GM12878 (cell line): ENCODE measurements around the gene APBB3. TPM values are rescaled to one million over a fixed set of nuclear protein-coding genes. Genes with fewer than 3 reads are reported as not detected.

ENCODE experiments used
- CBFB ChIP-seq: IDR thresholded peaks from 2 replicates; pipeline ENCODE4 v1.6.1; 2016; ENCODE audit warnings: antibody characterized with exemption, low read depth
- CHD1 ChIP-seq: IDR thresholded peaks from 2 replicates; pipeline ENCODE4 v1.6.1; 2012; ENCODE audit warnings: low read depth, low read length, improper control_type of control experiment
- CHD4 ChIP-seq: fragments of 200-600 bp; sonication (generic); IDR thresholded peaks from 2 replicates; pipeline ENCODE4 v1.6.1; 2016; ENCODE audit warnings: mild to moderate bottlenecking
- HDGF ChIP-seq: fragments of 450-650 bp; IDR thresholded peaks from 2 replicates; pipeline ENCODE4 v1.6.1; 2016; ENCODE audit warnings: antibody characterized with exemption
- IRF4 ChIP-seq: IDR thresholded peaks from 2 replicates; pipeline ENCODE4 v1.6.1; 2011; ENCODE audit warnings: low read depth, low read length
- LARP7 ChIP-seq: fragments of 450-650 bp; IDR thresholded peaks from 2 replicates; pipeline ENCODE4 v1.6.1; 2017; ENCODE audit warnings: mild to moderate bottlenecking
- MAX ChIP-seq: IDR thresholded peaks from 2 replicates; pipeline ENCODE4 v1.6.1; 2012; ENCODE audit warnings: low read depth, low read length, improper control_type of control experiment
- MTA3 ChIP-seq: IDR thresholded peaks from 2 replicates; pipeline ENCODE4 v1.6.1; 2012; ENCODE audit warnings: low read length, inconsistent platforms, borderline replicate concordance
- MYC ChIP-seq: IDR thresholded peaks from 2 replicates; pipeline ENCODE4 v1.6.1; 2011; ENCODE audit warnings: mild to moderate bottlenecking, low read length, moderate library complexity, inconsistent platforms; ENCODE audit not compliant: insufficient read depth, insufficient replicate concordance, insufficient read length, severe bottlenecking
- NBN ChIP-seq: fragments of 450-650 bp; IDR thresholded peaks from 2 replicates; pipeline ENCODE4 v1.6.1; 2016
- NR2F1 ChIP-seq: fragments of 450-650 bp; conservative IDR thresholded peaks from 2 replicates; pipeline ENCODE4 v1.6.1; 2017; ENCODE audit warnings: mild to moderate bottlenecking
- PAX8 ChIP-seq: fragments of 450-650 bp; IDR thresholded peaks from 2 replicates; pipeline ENCODE4 v1.6.1; 2017; ENCODE audit warnings: mild to moderate bottlenecking, moderate library complexity
- POLR2A ChIP-seq: IDR thresholded peaks from 2 replicates; pipeline ENCODE4 v1.6.1; 2011; ENCODE audit warnings: low read depth, mild to moderate bottlenecking, low read length
- POLR2AphosphoS5 ChIP-seq: IDR thresholded peaks from 2 replicates; pipeline ENCODE4 v1.6.1; 2011; ENCODE audit warnings: mild to moderate bottlenecking, low read length, inconsistent platforms
- RB1 ChIP-seq: fragments of 450-650 bp; formaldehyde crosslinking; IDR thresholded peaks from 2 replicates; pipeline ENCODE4 v1.6.1; 2017; ENCODE audit warnings: mild to moderate bottlenecking, borderline replicate concordance
- RBBP5 ChIP-seq: fragments of 200-600 bp; sonication (generic); conservative IDR thresholded peaks from 2 replicates; pipeline ENCODE4 v1.6.1; 2016
- RUNX3 ChIP-seq: IDR thresholded peaks from 2 replicates; pipeline ENCODE4 v1.6.1; 2012; ENCODE audit warnings: low read length, inconsistent platforms
- SMAD1 ChIP-seq: fragments of 450-650 bp; IDR thresholded peaks from 2 replicates; pipeline ENCODE4 v1.6.1; 2018; ENCODE audit warnings: mild to moderate bottlenecking, low read depth; ENCODE audit not compliant: partially characterized antibody
- SREBF2 ChIP-seq: IDR thresholded peaks from 2 replicates; pipeline ENCODE4 v1.6.1; 2012; ENCODE audit warnings: mild to moderate bottlenecking, low read length
- TCF12 ChIP-seq: IDR thresholded peaks from 2 replicates; pipeline ENCODE4 v1.6.1; 2011; ENCODE audit warnings: low read depth, mild to moderate bottlenecking, low read length
- TCF3 ChIP-seq: IDR thresholded peaks from 2 replicates; pipeline ENCODE4 v1.6.1; 2012; ENCODE audit warnings: low read depth, mild to moderate bottlenecking, low read length, borderline replicate concordance; ENCODE audit not compliant: insufficient read depth
- ZBTB4 ChIP-seq: fragments of 450-650 bp; formaldehyde crosslinking; IDR thresholded peaks from 2 replicates; pipeline ENCODE4 v1.4.0; 2022; ENCODE audit warnings: mild to moderate bottlenecking, moderate library complexity
- ZNF384 ChIP-seq: IDR thresholded peaks from 2 replicates; pipeline ENCODE4 v1.6.1; 2012; ENCODE audit warnings: low read depth, mild to moderate bottlenecking, low read length, improper control_type of control experiment, borderline replicate concordance
- polyA plus RNA-seq, 11 experiments: library from polyadenylated mRNA; depleted of rRNA in 4 of 11; unstranded in 6 of 11; stranded (reverse) in 5 of 11; fragments of >200 nt; fragmentation: Nextera tagmentation in 4 of 11; fragmentation: Illumina TruSeq in 1 of 11; extraction: Ambion mirVana in 4 of 11; extraction: Trizol in 1 of 11; gene quantifications; 1 replicate in 1 of 11; 2 replicates in 10 of 11; pipeline versions ENCODE4 v1.2.1 to v1.2.3, GENCODE V29; 2011 to 2016; ENCODE audit warnings: inconsistent platforms in 2 of 11, missing spikeins in 2 of 11, low read depth in 1 of 11
- total RNA-seq, 4 experiments: library from RNA; depleted of rRNA in 3 of 4; stranded (reverse); fragments of >200 nt in 3 of 4; fragmentation: Illumina TruSeq in 1 of 4; extraction: Trizol in 1 of 4; gene quantifications; 2 replicates each; pipeline versions ENCODE4 v1.2.1 to v1.2.3, GENCODE V29; 2013 to 2021
- TF ChIP-seq, protein P1 (sequence below): fragments of 450-650 bp; IDR thresholded peaks from 2 replicates; pipeline ENCODE4 v1.6.1; 2017; ENCODE audit warnings: mild to moderate bottlenecking, low read depth, inconsistent platforms; ENCODE audit not compliant: poor library complexity, severe bottlenecking
- TF ChIP-seq, protein P2 (sequence below): fragments of 450-650 bp; IDR thresholded peaks from 2 replicates; pipeline ENCODE4 v1.6.1; 2018; ENCODE audit warnings: borderline replicate concordance, mild to moderate bottlenecking; ENCODE audit not compliant: partially characterized antibody

The APBB3 gene
- total and polyA plus RNA-seq, 10 of the 15 experiments (the other 5 are each of a cell fraction or from before 2014, with no cell fraction given), result 0.35 to 33.3 (median 14.3) TPM

DNA sequence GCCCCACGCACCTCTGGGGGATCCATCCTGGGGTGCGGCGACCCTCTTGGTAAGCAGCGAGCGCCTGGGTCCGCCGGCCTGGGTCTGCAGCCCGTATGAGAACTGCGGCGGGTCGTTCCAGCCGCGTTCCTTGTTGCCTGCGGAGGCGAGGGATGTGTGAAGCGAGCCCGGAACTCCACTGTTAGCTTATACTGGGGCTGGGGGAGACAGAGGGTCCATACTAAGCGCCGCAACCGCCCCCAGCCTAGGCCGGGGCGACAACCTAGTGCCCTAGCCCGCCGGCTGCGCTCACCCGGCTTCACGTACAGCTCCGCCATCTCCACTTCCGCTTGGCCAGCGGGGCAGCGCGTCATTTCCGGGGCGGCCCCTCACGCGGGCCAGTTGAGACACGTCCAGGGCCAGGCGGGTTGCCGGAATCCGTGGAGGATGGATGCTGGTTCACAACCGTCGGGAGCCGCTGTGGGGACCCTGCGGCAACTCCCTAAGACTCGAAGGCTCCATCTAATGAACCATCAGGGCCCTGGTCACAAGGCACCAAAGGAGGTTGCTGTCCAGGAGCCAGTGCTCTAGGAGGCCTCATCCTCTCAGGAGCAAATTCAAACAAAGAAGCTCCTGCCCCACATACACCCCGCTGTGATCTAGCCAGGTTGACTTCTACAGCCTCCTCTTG is 7.1 kb downstream of the APBB3 start, which contains the start of gene SRA1 (continued):
- peak; percentile 84; the same call in 1 of the 2 replicates for TF ChIP-seq NBN
- no peak for TF ChIP-seq MTA3
- no peak; the same call in 1 of the 2 replicates for TF ChIP-seq TCF12
- no peak for TF ChIP-seq RBBP5
- TF ChIP-seq CHD1, result peak; percentile 92; the same call in 1 of the 2 replicates
- no peak for TF ChIP-seq MAX
- 0 out of 2 replicates have a peak, but pooled peaks have one; percentile 41 for TF ChIP-seq RB1
- TF ChIP-seq, protein P1, sequence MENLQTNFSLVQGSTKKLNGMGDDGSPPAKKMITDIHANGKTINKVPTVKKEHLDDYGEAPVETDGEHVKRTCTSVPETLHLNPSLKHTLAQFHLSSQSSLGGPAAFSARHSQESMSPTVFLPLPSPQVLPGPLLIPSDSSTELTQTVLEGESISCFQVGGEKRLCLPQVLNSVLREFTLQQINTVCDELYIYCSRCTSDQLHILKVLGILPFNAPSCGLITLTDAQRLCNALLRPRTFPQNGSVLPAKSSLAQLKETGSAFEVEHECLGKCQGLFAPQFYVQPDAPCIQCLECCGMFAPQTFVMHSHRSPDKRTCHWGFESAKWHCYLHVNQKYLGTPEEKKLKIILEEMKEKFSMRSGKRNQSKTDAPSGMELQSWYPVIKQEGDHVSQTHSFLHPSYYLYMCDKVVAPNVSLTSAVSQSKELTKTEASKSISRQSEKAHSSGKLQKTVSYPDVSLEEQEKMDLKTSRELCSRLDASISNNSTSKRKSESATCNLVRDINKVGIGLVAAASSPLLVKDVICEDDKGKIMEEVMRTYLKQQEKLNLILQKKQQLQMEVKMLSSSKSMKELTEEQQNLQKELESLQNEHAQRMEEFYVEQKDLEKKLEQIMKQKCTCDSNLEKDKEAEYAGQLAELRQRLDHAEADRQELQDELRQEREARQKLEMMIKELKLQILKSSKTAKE, result peak; percentile 90
- no peak for TF ChIP-seq CBFB
- TF ChIP-seq ZBTB4 (CRISPR knock-in tag), result no peak
- TF ChIP-seq SMAD1, result peak; percentile 80
- TF ChIP-seq HDGF, result peak; percentile 89
- TF ChIP-seq MYC, result no peak
- 0 out of 2 replicates have a peak, but pooled peaks have one; percentile 38 for TF ChIP-seq PAX8
- peak; percentile 20; the same call in 1 of the 2 replicates for TF ChIP-seq SREBF2
- 0 out of 2 replicates have a peak, but pooled peaks have one; percentile 20 for TF ChIP-seq IRF4
- no peak for TF ChIP-seq ZNF384
- TF ChIP-seq RUNX3, result peak; percentile 31; the same call in 1 of the 2 replicates
- TF ChIP-seq, protein P2, sequence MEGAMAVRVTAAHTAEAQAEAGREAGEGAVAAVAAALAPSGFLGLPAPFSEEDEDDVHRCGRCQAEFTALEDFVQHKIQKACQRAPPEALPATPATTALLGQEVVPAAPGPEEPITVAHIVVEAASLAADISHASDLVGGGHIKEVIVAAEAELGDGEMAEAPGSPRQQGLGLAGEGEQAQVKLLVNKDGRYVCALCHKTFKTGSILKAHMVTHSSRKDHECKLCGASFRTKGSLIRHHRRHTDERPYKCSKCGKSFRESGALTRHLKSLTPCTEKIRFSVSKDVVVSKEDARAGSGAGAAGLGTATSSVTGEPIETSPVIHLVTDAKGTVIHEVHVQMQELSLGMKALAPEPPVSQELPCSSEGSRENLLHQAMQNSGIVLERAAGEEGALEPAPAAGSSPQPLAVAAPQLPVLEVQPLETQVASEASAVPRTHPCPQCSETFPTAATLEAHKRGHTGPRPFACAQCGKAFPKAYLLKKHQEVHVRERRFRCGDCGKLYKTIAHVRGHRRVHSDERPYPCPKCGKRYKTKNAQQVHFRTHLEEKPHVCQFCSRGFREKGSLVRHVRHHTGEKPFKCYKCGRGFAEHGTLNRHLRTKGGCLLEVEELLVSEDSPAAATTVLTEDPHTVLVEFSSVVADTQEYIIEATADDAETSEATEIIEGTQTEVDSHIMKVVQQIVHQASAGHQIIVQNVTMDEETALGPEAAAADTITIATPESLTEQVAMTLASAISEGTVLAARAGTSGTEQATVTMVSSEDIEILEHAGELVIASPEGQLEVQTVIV, result peak; percentile 67
- TF ChIP-seq TCF3, result peak; percentile 88; the same call in 1 of the 2 replicates
- no peak for TF ChIP-seq CHD4
- peak; percentile 96 for TF ChIP-seq POLR2AphosphoS5
- peak; percentile 97 for TF ChIP-seq POLR2A
- TF ChIP-seq NR2F1, result peak; percentile 85
- peak; percentile 77; the same call in 1 of the 2 replicates for TF ChIP-seq LARP7
